DMS153 treated with DMSO at 0.1 percent for 48 hours (cell line): ENCODE data around the gene IPPK.
A peak's percentile ranks its signal among the peaks of the same experiment; 100 is the strongest.
"Not testable (repeated sequence)": the region's sequence is repeated elsewhere in the genome, so short reads cannot be mapped to it uniquely, and the experiment has no call there.

Experiments
- DNase-seq: peaks from one replicate; lab custom pipeline; 2025; ENCODE audit not compliant: unreplicated experiment; lab: John Stamatoyannopoulos, UW

IPPK gene

GRCh38 chr9:92598382-92598781 lies 71.5 kb downstream of the IPPK start:
- DNase-seq = no peak

DNA sequence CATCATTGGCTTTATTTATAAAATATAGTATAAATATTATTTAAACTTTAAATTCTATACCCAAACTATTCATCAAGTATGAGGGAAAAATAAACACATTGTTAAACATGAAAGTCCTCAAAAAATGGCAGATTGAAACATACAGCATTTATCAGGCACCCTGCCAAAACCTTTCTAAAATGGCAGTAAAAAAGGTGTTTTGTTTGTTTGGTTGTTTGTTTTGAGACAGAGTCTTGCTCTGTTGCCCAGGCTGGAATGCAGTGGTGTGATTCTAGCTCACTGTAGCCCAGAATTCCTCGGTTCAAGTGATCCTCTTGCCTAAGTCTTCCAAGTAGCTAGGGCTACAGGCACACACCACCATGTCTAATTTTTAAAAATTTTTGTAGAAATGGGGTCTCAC lies 74.0 kb downstream of the IPPK start:
- no peak for DNase-seq

DNA sequence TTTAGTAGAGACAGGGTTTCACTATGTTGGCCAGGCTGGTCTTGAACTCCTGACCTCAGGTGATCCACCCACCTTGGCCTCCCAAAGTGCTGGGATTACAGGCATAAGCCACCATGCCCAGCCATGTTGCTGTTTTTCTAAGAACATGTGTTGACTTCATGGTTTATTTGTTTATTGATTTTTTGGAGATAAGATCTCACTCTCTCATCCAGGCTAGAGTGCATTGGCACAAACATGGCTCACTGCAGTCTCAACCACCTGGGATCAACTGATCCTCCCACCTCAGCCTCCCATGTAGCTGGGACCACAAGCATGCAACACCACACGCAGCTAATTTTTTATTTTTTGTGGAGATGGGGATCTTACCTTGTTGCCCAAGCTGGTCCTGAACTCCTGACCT lies 74.9 kb downstream of the IPPK start:
- DNase-seq = not testable (repeated sequence)

DNA sequence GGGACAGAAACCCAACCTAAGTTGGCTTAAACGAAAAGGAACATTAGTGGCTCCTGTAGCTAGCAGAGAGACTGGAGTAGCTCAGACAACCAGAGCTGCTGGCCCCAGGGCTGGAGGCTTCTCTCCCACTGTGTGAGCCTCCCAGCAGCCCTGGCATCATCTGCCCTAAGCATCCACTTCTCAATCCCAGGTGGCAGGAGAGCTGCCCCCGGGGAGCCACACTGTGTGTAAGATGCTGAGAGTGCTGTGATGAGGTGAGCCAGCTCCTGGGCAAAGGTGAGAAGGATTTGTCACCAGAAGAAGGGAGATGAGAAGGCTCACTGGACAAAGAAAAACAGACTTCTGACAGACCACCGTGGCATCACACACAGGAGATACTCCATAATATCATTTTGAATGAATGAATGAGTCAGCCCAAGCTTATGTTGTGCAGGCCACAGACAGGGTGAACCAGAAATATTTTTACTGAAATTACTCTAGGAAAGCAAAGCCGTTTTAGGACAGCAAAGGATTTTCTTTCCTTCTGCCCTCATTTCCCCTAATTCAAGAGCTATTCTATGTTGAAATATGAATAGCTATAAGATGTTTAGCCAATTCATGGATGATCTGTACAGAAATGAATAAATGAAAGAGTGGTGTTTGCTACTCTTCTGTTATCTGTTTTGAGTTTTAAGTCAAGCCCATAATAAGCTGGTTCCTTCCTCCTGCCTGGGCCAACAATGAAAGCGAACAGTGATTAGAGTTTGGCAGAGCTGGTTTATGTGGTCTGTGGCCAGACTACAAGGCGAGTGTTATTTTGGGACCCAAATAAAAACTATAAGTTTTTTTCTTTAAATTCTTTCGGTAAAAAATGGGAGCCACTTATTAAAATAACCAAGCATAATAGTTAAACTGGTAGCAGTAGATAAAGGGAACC lies 76.7 kb downstream of the IPPK start:
- no peak for DNase-seq

DNA sequence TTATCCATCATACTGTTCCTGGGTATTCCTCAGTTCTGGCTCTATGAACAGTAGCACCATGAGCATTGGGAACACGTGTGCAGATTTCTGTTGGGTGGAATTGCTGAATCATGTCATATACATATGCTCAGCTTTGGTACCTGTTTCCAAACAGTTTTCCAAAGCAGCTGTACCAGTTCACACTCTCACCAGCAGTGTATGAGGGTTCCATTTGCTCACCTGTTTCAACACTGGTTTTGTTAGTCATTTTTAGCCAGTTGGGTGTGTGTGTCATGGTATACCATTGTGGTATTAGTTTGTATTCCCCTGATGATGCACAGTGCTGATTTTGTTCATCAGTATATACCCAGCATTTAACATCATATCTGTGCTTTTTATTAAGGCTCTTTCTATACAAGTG lies 77.4 kb downstream of the IPPK start:
- DNase-seq = no peak

DNA sequence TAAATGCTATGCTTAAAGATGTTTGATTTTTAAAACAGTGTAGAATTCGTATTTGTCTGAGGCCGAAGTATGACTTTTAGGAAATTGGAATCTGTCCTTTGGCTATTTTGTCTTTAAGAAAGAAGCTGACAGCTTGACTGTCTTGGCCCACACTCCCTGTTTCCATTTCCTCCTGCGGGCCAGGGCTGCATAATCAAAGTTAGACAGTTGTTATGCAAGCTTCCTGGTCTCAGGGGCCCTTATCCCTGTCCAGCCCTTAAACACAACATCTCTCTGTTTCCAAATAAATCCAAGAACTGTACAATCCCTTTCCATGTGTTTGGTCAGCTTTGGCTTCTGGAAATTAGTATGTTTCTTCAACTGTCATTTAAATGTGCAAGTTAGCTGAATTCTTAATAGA lies 79.6 kb downstream of the IPPK start:
- no peak for DNase-seq

- no peak for DNase-seq
Measured at GRCh38 chr9:92589923-92590322, 80.0 kb downstream of the IPPK start.

GRCh38 chr9:92576175-92576574 lies 93.8 kb downstream of the IPPK start:
- DNase-seq = no peak

DNA sequence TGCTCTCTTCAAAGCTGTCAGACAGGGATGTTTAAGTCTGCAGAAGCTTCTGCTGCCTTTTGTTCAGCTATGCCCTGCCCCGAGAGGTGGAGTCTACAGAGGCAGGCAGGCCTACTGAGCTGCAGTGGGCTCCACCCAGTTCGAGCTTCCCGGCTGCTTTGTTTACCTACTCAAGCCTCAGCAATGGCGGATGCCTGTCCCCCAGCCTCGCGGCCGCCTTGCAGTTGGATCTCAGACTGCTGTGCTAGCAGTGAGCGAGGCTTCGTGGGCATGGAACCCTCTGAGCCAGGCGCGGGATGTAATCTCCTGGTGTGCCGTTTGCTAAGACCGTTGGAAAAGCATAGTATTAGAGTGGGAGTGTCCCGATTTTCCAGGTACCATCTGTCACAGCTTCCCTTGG lies 96.3 kb downstream of the IPPK start:
- DNase-seq = not testable (repeated sequence)

- not testable (repeated sequence) for DNase-seq
Measured at GRCh38 chr9:92571871-92572270, 98.1 kb downstream of the IPPK start.

DNA sequence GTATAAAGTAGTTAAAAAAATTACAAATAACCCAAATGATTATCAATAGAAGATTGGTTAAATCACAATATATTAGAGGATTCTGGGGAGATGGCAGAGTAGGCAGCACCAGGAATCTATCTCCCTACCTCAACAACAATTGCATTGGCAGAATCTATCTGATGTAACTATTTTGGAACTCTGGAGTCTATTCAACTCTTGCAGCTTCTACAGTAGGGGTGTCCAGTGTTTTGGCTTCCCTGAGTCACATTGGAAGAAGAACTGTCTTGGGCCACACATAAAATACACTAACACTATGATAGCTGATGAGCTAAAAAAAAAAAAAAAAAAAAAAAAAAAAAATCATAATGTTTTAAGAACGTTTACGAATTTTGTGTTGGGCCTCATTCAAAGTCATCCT lies 104.9 kb downstream of the IPPK start:
- DNase-seq = no peak

DNA sequence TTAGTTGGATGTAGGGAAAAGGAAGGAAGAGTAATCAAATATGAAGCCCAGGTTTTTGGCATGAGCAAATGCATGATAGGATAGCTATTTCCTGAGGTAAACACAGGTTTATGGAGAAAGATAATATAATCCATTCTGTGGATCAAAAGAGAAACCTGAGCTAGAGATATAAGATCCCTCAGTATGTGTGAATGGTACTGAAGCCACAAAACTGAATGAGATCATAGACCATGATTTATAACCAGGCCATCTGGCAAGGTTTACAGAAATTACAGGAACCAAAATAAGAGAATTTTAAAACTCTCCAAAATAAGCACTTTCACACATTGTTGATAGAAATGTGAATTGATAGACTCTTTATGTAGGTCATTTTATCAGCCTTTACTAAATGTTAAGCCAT lies 105.4 kb downstream of the IPPK start:
- DNase-seq = peak; percentile 33
